NCI-H146 (cell line): ENCODE data around the gene CBX8.

Experiments used
- DNase-seq: peaks from one replicate; lab custom pipeline; 2025; lab: John Stamatoyannopoulos, UW

CBX8 gene

GRCh38 chr17:79796763-79797491, at the start of gene CBX8:
TSS of gene CBX8 (minus strand) at chr17:79797077. CDS start at chr17:79796998, 79 bp downstream.
- peak; percentile 100 for DNase-seq

- DNase-seq, result no peak
Measured at GRCh38 chr17:79845601-79845949, 48.7 kb upstream of the CBX8 start.

GRCh38 chr17:79844869-79845600, 48.2 kb upstream of the CBX8 start:
- peak; percentile 28 for DNase-seq

GRCh38 chr17:79843816-79844800, 47.2 kb upstream of the CBX8 start:
- DNase-seq, result peak; percentile 73

- no peak for DNase-seq
Measured at GRCh38 chr17:79843474-79843815, 46.6 kb upstream of the CBX8 start.

GRCh38 chr17:79842656-79843473, 46.0 kb upstream of the CBX8 start:
- DNase-seq, result peak; percentile 35

- DNase-seq, result no peak
Measured at GRCh38 chr17:79842136-79842655, 45.3 kb upstream of the CBX8 start.

- peak; percentile 22 for DNase-seq
Measured at GRCh38 chr17:79841369-79842135, 44.7 kb upstream of the CBX8 start.

- DNase-seq, result no peak
Measured at GRCh38 chr17:79840989-79841286, 44.1 kb upstream of the CBX8 start.

- DNase-seq, result peak; percentile 44
Measured at GRCh38 chr17:79840269-79840988, 43.6 kb upstream of the CBX8 start.

GRCh38 chr17:79839356-79840268, 42.7 kb upstream of the CBX8 start, which contains the start of gene CBX4:
TSS of gene CBX4 (minus strand) at chr17:79839440. CDS start at chr17:79839251, 189 bp downstream.
- peak; percentile 96 for DNase-seq

- DNase-seq, result peak; percentile 67
Measured at GRCh38 chr17:79838522-79839274, 41.8 kb upstream of the CBX8 start.

GRCh38 chr17:79837888-79838521, 41.1 kb upstream of the CBX8 start:
- DNase-seq, result peak; percentile 38

GRCh38 chr17:79836972-79837887, 40.4 kb upstream of the CBX8 start:
- no peak for DNase-seq

GRCh38 chr17:79836510-79836971, 39.7 kb upstream of the CBX8 start:
- no peak for DNase-seq

- peak; percentile 51 for DNase-seq
Measured at GRCh38 chr17:79835953-79836509, 39.2 kb upstream of the CBX8 start.
